Measurements from ENCODE around the gene CRLF3.

The CRLF3 gene

GRCh38 chr17:30824356-30825145, at the start of gene CRLF3:
TSS of gene CRLF3 (minus strand) at chr17:30824692. CDS start at chr17:30824651, 41 bp downstream.
- peak; percentile 15; the same call in 1 of the 2 replicates for TF ChIP-seq MYC (IDR thresholded peaks at IDR 0.05; ENCODE audit: low read depth, low read length)
- TF ChIP-seq CTCF (IDR thresholded peaks at IDR 0.05; ENCODE audit: low read depth, low read length) = no peak
- TF ChIP-seq POLR2A (IDR thresholded peaks at IDR 0.05; ENCODE audit: extremely low read depth, insufficient read length) = peak; percentile 82
- peak; percentile 30; the same call in 1 of the 2 replicates for TF ChIP-seq MAX (IDR thresholded peaks at IDR 0.05; ENCODE audit: low read depth, low read length)
- DNase-seq (ENCODE audit: low read depth) = peak; percentile 97
- H3K4me3 ChIP-seq (ENCODE audit: low read depth, low read length) = peak within 1 kb of the TSS; percentile 87

GRCh38 chr17:30869005-30869404, 44.5 kb upstream of the CRLF3 start:
- no peak for DNase-seq (ENCODE audit: low read depth)
- H3K4me3 ChIP-seq (ENCODE audit: low read depth, low read length) = no peak overlapping the region
- TF ChIP-seq CTCF (IDR thresholded peaks at IDR 0.05; ENCODE audit: low read depth, low read length) (no peak), MYC (IDR thresholded peaks at IDR 0.05; ENCODE audit: low read depth, low read length) (no peak), MAX (IDR thresholded peaks at IDR 0.05; ENCODE audit: low read depth, low read length) (no peak), POLR2A (IDR thresholded peaks at IDR 0.05; ENCODE audit: extremely low read depth, insufficient read length) (no peak)

- H3K4me3 ChIP-seq (ENCODE audit: low read depth, low read length) = no peak overlapping the region
- no peak for DNase-seq (ENCODE audit: low read depth)
- TF ChIP-seq MAX (IDR thresholded peaks at IDR 0.05; ENCODE audit: low read depth, low read length) (no peak), MYC (IDR thresholded peaks at IDR 0.05; ENCODE audit: low read depth, low read length) (no peak), CTCF (IDR thresholded peaks at IDR 0.05; ENCODE audit: low read depth, low read length) (no peak), POLR2A (IDR thresholded peaks at IDR 0.05; ENCODE audit: extremely low read depth, insufficient read length) (no peak)
Observed at GRCh38 chr17:30864636-30865035, 40.1 kb upstream of the CRLF3 start.

- DNase-seq (ENCODE audit: low read depth) = no peak
- H3K4me3 ChIP-seq (ENCODE audit: low read depth, low read length) = no peak overlapping the region
- TF ChIP-seq CTCF (IDR thresholded peaks at IDR 0.05; ENCODE audit: low read depth, low read length) (no peak), MAX (IDR thresholded peaks at IDR 0.05; ENCODE audit: low read depth, low read length) (no peak), POLR2A (IDR thresholded peaks at IDR 0.05; ENCODE audit: extremely low read depth, insufficient read length) (no peak), MYC (IDR thresholded peaks at IDR 0.05; ENCODE audit: low read depth, low read length) (no peak)
Observed at GRCh38 chr17:30858556-30859250, 34.2 kb upstream of the CRLF3 start.

- TF ChIP-seq MYC (IDR thresholded peaks at IDR 0.05; ENCODE audit: low read depth, low read length) (no peak), MAX (IDR thresholded peaks at IDR 0.05; ENCODE audit: low read depth, low read length) (no peak), POLR2A (IDR thresholded peaks at IDR 0.05; ENCODE audit: extremely low read depth, insufficient read length) (no peak), CTCF (IDR thresholded peaks at IDR 0.05; ENCODE audit: low read depth, low read length) (no peak)
- DNase-seq (ENCODE audit: low read depth) = no peak
- H3K4me3 ChIP-seq (ENCODE audit: low read depth, low read length) = no peak overlapping the region
Observed at GRCh38 chr17:30854146-30854545, 29.7 kb upstream of the CRLF3 start.
